PC-3 (cell line): ENCODE results near the gene DUSP22. TPM values are rescaled to one million over a fixed set of nuclear protein-coding genes. Genes with fewer than 3 reads are reported as not detected.
"Not testable (repeated sequence)": the region's sequence is repeated elsewhere in the genome, so short reads cannot be mapped to it uniquely, and the experiment has no call there.

Source experiments
- ATAC-seq: fragments of 200-7000 bp; cut with Tn5 transposase; 2 replicates; pipeline ENCODE4 v1.9.1; 2020; ENCODE audit warnings: mild to moderate bottlenecking, moderate library complexity
- Bru-seq: library from RNA; stranded (reverse); fragments of 400-500 nt; gene quantifications from one replicate; lab custom pipeline; 2021; lab: Mats Ljungman, UMichigan
- BruChase-seq, 2 experiments: library from RNA; stranded (reverse); fragments of 400-500 nt; gene quantifications; one replicate each; lab custom pipeline; 2021; lab: Mats Ljungman, UMichigan
- BruUV-seq: library from RNA; stranded (reverse); fragments of 400-500 nt; replicated peaks from 2 replicates; lab custom pipeline; 2021; lab: Mats Ljungman, UMichigan
- CTCF ChIA-PET: fragments of 300-600 bp; sonication (Branson Sonifier 250); formaldehyde crosslinking; loops from one replicate; lab custom pipeline; 2022; ENCODE audit warnings: antibody characterized with exemption; lab: Charles Lee
- POLR2A ChIA-PET: fragments of 300-600 bp; sonication (Branson Sonifier 250); formaldehyde crosslinking; loops from one replicate; lab custom pipeline; 2022; ENCODE audit warnings: antibody characterized with exemption; ENCODE audit not compliant: unreplicated experiment; lab: Charles Lee
- DNase-seq: peaks from one replicate; pipeline ENCODE4 v3.0.0-alpha.2; 2015
- H2AFZ ChIP-seq: fragments of 300-600 bp; sonication (generic); 2 replicates; pipeline ENCODE4 v1.6.0; 2016; ENCODE audit warnings: antibody characterized with exemption, low read length
- H3F3A ChIP-seq: fragments of 300-600 bp; sonication (generic); one replicate; pipeline ENCODE4 v1.6.0; 2017; ENCODE audit warnings: antibody characterized with exemption, low read length, control low read depth, mild to moderate bottlenecking; ENCODE audit not compliant: unreplicated experiment
- H3K27ac ChIP-seq: fragments of 300-600 bp; sonication (generic); 2 replicates; pipeline ENCODE4 v1.5.1; 2016; ENCODE audit warnings: mild to moderate bottlenecking, low read length
- H3K27me3 ChIP-seq: fragments of 300-600 bp; sonication (generic); 2 replicates; pipeline ENCODE4 v1.6.1; 2016; ENCODE audit warnings: low read length, mixed read lengths
- H3K36me3 ChIP-seq: fragments of 300-600 bp; sonication (generic); 2 replicates; pipeline ENCODE4 v1.6.1; 2016; ENCODE audit warnings: low read depth, mixed run types, low read length, mixed read lengths
- H3K4me1 ChIP-seq: fragments of 300-600 bp; sonication (generic); 2 replicates; pipeline ENCODE4 v1.5.1; 2016; ENCODE audit warnings: low read length; ENCODE audit not compliant: insufficient read depth
- H3K4me2 ChIP-seq: fragments of 300-600 bp; sonication (generic); 2 replicates; pipeline ENCODE4 v1.6.0; 2016; ENCODE audit warnings: low read length
- H3K4me3 ChIP-seq: fragments of 300-600 bp; sonication (generic); 2 replicates; pipeline ENCODE4 v1.5.1; 2016; ENCODE audit warnings: mild to moderate bottlenecking, low read length, mixed read lengths
- H3K79me2 ChIP-seq: fragments of 300-600 bp; sonication (generic); 2 replicates; pipeline ENCODE4 v1.6.1; 2017; ENCODE audit warnings: low read length, mixed read lengths
- H3K9ac ChIP-seq: fragments of 300-600 bp; sonication (generic); 2 replicates; pipeline ENCODE4 v1.6.0; 2016; ENCODE audit warnings: mild to moderate bottlenecking, low read length
- H3K9me2 ChIP-seq: fragments of 300-600 bp; sonication (generic); replicated peaks from 2 replicates; pipeline ENCODE4 v1.6.1; 2016; ENCODE audit warnings: mixed run types, low read length, mixed read lengths
- H3K9me3 ChIP-seq: fragments of 300-600 bp; sonication (generic); 2 replicates; pipeline ENCODE4 v1.6.1; 2016; ENCODE audit warnings: low read length, mixed read lengths
- H4K20me1 ChIP-seq: fragments of 300-600 bp; sonication (generic); 2 replicates; pipeline ENCODE4 v1.6.1; 2016; ENCODE audit warnings: low read length, mixed read lengths
- EZH2 ChIP-seq: fragments of 300-600 bp; sonication (generic); IDR thresholded peaks from one replicate; pipeline ENCODE4 v1.6.1; 2017; ENCODE audit warnings: antibody characterized with exemption, mild to moderate bottlenecking, low read length; ENCODE audit not compliant: unreplicated experiment
- EZH2phosphoT487 ChIP-seq: fragments of 300-600 bp; sonication (generic); IDR thresholded peaks from 2 replicates; pipeline ENCODE4 v1.6.1; 2018; ENCODE audit warnings: mild to moderate bottlenecking, antibody characterized with exemption, low read length, borderline replicate concordance
- intact Hi-C: fragments of 100-400 bp; cut with micrococcal nuclease; formaldehyde crosslinking; loops from 2 replicates; pipeline ENCODE4 v1.9.0; 2023
- long read RNA-seq: library from polyadenylated mRNA; unstranded; transcript quantifications from one replicate; pipeline ENCODE4 v2.0.0, GENCODE V29; 2021; ENCODE audit not compliant: unreplicated experiment
- total RNA-seq: library from RNA; depleted of rRNA; stranded (reverse); fragments of >200 nt; gene quantifications from 2 replicates; pipeline ENCODE4 v1.2.3, GENCODE V29; 2014; rRNA removed
- TF ChIP-seq, protein P1 (sequence below): fragments of 300-600 bp; sonication (generic); conservative IDR thresholded peaks from 2 replicates; pipeline ENCODE4 v1.5.1; 2017; ENCODE audit warnings: antibody characterized with exemption, low read depth, mild to moderate bottlenecking, low read length

DUSP22 gene
- 26.3 and 37.8 TPM in 2 replicates for total RNA-seq
- percentile 61 among the genes with signal in this experiment for Bru-seq, nascent RNA
- percentile 52 among the genes with signal in this experiment for BruChase-seq, experiment 1, labeled RNA remaining after a 6-hour chase
- percentile 58 among the genes with signal in this experiment for BruChase-seq, experiment 2, labeled RNA remaining after a 2-hour chase
- long read RNA-seq, transcript DUSP22-201 (8 exons, 1,485 nt): minor isoform, 8 of 73 reads
- long read RNA-seq, transcript DUSP22-208 (6 exons, 1,166 nt): major isoform, 24 of 73 reads
- long read RNA-seq, transcript DUSP22-202 (7 exons, 3,098 nt): minor isoform, 12 of 73 reads
- long read RNA-seq, partial matches to known transcripts: 6 of 73 reads
- long read RNA-seq, other reads (novel, unspliced or antisense): 17 of 73 reads

GRCh38 chr6:291697-292505 is at the start of gene DUSP22:
DUSP22 (plus strand) TSS chr6:292487; CDS start chr6:292540, 53 bp downstream.
- DNase-seq (peak; percentile 85), ATAC-seq (peak; percentile 84)
- TF ChIP-seq EZH2 (no peak), EZH2phosphoT487 (no peak)
- TF ChIP-seq, protein P1, sequence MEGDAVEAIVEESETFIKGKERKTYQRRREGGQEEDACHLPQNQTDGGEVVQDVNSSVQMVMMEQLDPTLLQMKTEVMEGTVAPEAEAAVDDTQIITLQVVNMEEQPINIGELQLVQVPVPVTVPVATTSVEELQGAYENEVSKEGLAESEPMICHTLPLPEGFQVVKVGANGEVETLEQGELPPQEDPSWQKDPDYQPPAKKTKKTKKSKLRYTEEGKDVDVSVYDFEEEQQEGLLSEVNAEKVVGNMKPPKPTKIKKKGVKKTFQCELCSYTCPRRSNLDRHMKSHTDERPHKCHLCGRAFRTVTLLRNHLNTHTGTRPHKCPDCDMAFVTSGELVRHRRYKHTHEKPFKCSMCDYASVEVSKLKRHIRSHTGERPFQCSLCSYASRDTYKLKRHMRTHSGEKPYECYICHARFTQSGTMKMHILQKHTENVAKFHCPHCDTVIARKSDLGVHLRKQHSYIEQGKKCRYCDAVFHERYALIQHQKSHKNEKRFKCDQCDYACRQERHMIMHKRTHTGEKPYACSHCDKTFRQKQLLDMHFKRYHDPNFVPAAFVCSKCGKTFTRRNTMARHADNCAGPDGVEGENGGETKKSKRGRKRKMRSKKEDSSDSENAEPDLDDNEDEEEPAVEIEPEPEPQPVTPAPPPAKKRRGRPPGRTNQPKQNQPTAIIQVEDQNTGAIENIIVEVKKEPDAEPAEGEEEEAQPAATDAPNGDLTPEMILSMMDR: no peak
- Histone ChIP-seq H3K27me3 (no peaks in the 10 kb centered on the region), H3K79me2 (peaks cover 20% of the 10 kb centered on the region), H3K4me3 (peak within 1 kb of the TSS; percentile 74), H3K9me2 (no peaks in the 10 kb centered on the region), H2AFZ (peak within 1 kb of the TSS; percentile 75), H3F3A (no peaks in the 10 kb centered on the region), H3K27ac (peak within 1 kb of the TSS; percentile 52), H3K4me1 (peaks cover 15% of the 10 kb centered on the region), H3K9ac (peak within 1 kb of the TSS; percentile 74), H3K9me3 (no peaks in the 10 kb centered on the region), H3K4me2 (peak within 1 kb of the TSS; percentile 91), H3K36me3 (no peaks in the 10 kb centered on the region), H4K20me1 (no peaks in the 10 kb centered on the region)
- ChIA-PET CTCF (no interaction called here), POLR2A (no interaction called here)
- intact Hi-C loops: loop anchor here (2.0 to 10.0 kb wide), 3 partner anchors 67 to 253 kb away; no protein-coding TSS in a partner anchor
- no TSS peak for BruUV-seq

DNA sequence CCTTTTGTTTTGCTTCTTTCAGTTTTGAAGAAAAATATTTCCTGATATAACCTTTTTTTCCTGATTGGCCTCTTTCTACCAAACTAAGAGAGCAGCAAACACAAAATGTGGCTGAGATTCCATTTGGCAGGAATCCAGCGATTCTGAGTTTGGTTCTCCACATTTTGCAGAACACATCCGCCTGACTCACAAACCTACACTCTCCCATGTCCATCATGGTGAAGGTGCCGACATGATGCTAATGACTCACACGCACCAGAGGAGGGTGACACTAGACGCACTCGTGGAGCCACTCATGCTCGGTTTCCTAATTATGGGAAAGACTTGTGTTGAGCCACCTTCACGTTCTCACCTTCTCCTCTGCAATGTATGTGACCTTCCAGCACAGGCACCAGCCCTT is 45.9 kb upstream of the DUSP22 start:
- H3K9me2 ChIP-seq: no peaks in the 10 kb centered on the region

DNA sequence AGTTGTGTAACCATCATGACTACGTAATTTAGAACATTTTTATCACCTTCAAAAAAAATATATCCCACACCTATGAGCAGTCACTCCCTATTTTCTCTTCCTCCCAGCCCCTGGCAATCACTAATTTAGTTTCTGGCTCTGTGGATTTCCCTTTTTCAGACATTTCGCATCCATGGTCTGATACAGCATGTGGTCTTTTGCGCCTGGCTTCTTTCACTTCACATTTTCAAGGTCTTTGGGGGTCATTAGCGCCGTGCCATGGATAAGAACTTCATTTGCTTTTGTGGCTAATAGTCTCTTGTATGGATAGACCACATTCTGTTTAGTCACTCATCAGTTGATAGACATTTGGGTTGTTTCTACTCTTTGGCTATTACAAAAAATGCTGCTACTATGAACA is 44.9 kb upstream of the DUSP22 start:
- no peak for ATAC-seq
- no peaks in the 10 kb centered on the region for H3K36me3 ChIP-seq
- H3K27me3 ChIP-seq: no peaks in the 10 kb centered on the region
- H3K4me2 ChIP-seq: no peak overlapping the region
- H3K9me2 ChIP-seq: no peaks in the 10 kb centered on the region
- H3K4me3 ChIP-seq: no peak overlapping the region
- BruUV-seq: no TSS peak
- H4K20me1 ChIP-seq: no peaks in the 10 kb centered on the region
- no peak overlapping the region for H3K27ac ChIP-seq
- no peaks in the 10 kb centered on the region for H3K9me3 ChIP-seq
- H3K79me2 ChIP-seq: no peaks in the 10 kb centered on the region
- H3K4me1 ChIP-seq: peaks cover 10% of the 10 kb centered on the region; the same call in 1 of the 2 replicates
- no peak overlapping the region for H2AFZ ChIP-seq
- no peak for DNase-seq
- TF ChIP-seq, protein P1: no peak
- TF ChIP-seq EZH2: no peak
- TF ChIP-seq EZH2phosphoT487: no peak
- POLR2A ChIA-PET: no interaction called here
- no peaks in the 10 kb centered on the region for H3F3A ChIP-seq
- H3K9ac ChIP-seq: no peak overlapping the region
- CTCF ChIA-PET: no interaction called here
- intact Hi-C loops: no loop called here

More for the DNA sequence above, 45.9 kb upstream of the DUSP22 start:
- no peaks in the 10 kb centered on the region for H3K79me2 ChIP-seq
- DNase-seq: no peak
- H2AFZ ChIP-seq: no peak overlapping the region
- no peaks in the 10 kb centered on the region for H3F3A ChIP-seq
- intact Hi-C loops: no loop called here
- no peak overlapping the region for H3K9ac ChIP-seq
- no peak overlapping the region for H3K4me3 ChIP-seq
- no peak overlapping the region for H3K4me2 ChIP-seq
- no peak for TF ChIP-seq EZH2
- H3K36me3 ChIP-seq: no peaks in the 10 kb centered on the region
- no peaks in the 10 kb centered on the region for H4K20me1 ChIP-seq
- no peak for ATAC-seq
- H3K9me3 ChIP-seq: no peaks in the 10 kb centered on the region
- H3K27ac ChIP-seq: no peak overlapping the region
- POLR2A ChIA-PET: no interaction called here
- no TSS peak for BruUV-seq
- CTCF ChIA-PET: no interaction called here
- H3K4me1 ChIP-seq: no peaks in the 10 kb centered on the region
- H3K27me3 ChIP-seq: 0 out of 2 replicates have a peak, but pooled peaks cover 5% of the 10 kb centered on the region

DNA sequence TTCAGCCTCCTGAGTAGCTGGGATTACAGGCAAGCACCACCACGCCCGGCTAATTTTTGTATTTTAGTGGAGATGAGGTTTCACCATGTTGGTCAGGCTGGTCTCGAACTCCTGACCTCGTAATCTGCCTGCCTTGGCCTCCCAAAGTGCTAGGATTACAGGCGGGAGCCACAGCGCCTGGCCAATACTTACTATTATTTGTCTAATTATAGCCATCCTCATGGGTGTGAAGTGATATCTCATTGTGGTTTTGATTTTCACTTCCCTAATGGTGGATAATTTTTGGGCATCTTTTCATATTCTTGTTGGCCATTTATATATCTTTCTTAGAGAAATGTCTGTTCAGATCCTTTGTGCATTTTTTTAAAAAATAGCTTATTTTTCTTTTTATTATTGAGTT is 44.2 kb upstream of the DUSP22 start:
- H3K9me2 ChIP-seq, POLR2A ChIA-PET, H3K9ac ChIP-seq, H3K27ac ChIP-seq, BruUV-seq, intact Hi-C loops, DNase-seq, H3K36me3 ChIP-seq, H4K20me1 ChIP-seq, H3K4me3 ChIP-seq, CTCF ChIA-PET, H2AFZ ChIP-seq, H3K4me2 ChIP-seq, ATAC-seq, H3K27me3 ChIP-seq, H3K79me2 ChIP-seq, H3K9me3 ChIP-seq, H3F3A ChIP-seq: not testable (repeated sequence)
- H3K4me1 ChIP-seq: peaks cover 13% of the 10 kb centered on the region; the same call in 1 of the 2 replicates
